CD4-positive, alpha-beta T cell treated with Interleukin-15 for 1 hour (primary cell): ENCODE data around the gene PSAP.
"Not testable (repeated sequence)": the region's sequence is repeated elsewhere in the genome, so short reads cannot be mapped to it uniquely, and the experiment has no call there.

Experiments used
- DNase-seq: peaks from one replicate; pipeline ENCODE4 v3.0.0-alpha.2; 2020

PSAP gene

GRCh38 chr10:71873582-71874211 lies 22.6 kb upstream of the PSAP start:
- DNase-seq, result no peak

- DNase-seq, result not testable (repeated sequence)
These were observed 18.6 kb upstream of the PSAP start for GRCh38 chr10:71869601-71870000.

- peak; percentile 74 for DNase-seq
These were observed 17.2 kb upstream of the PSAP start for GRCh38 chr10:71868192-71868697.

GRCh38 chr10:71865561-71866041 lies 14.6 kb upstream of the PSAP start:
- no peak for DNase-seq

GRCh38 chr10:71864911-71865361 lies 13.9 kb upstream of the PSAP start:
- peak; percentile 30 for DNase-seq

GRCh38 chr10:71863203-71863602 lies 12.2 kb upstream of the PSAP start:
- no peak for DNase-seq

- peak; percentile 82 for DNase-seq
These were observed 9.4 kb upstream of the PSAP start for GRCh38 chr10:71860243-71861029.

- peak; percentile 52 for DNase-seq
These were observed 7.2 kb upstream of the PSAP start for GRCh38 chr10:71857934-71858890.

- DNase-seq, result no peak
These were observed 5.6 kb upstream of the PSAP start for GRCh38 chr10:71856619-71857018.

GRCh38 chr10:71854031-71854430 lies 3.0 kb upstream of the PSAP start:
- DNase-seq, result no peak

- DNase-seq, result peak; percentile 57
These were observed 1.4 kb upstream of the PSAP start for GRCh38 chr10:71852355-71852937.

GRCh38 chr10:71851465-71852095 lies 529 bp upstream of the PSAP start:
- peak; percentile 29 for DNase-seq

- no peak for DNase-seq
These were observed 869 bp downstream of the PSAP start for GRCh38 chr10:71850021-71850742.

GRCh38 chr10:71849461-71849908 lies 1.6 kb downstream of the PSAP start:
- DNase-seq, result no peak

- DNase-seq, result no peak
These were observed 2.5 kb downstream of the PSAP start for GRCh38 chr10:71848325-71849275.

GRCh38 chr10:71847418-71847817 lies 3.6 kb downstream of the PSAP start:
- DNase-seq, result no peak

GRCh38 chr10:71846816-71847215 lies 4.2 kb downstream of the PSAP start:
- DNase-seq, result peak; percentile 32

- DNase-seq, result no peak
These were observed 5.3 kb downstream of the PSAP start for GRCh38 chr10:71845410-71846405.

- DNase-seq, result no peak
These were observed 6.4 kb downstream of the PSAP start for GRCh38 chr10:71844695-71845094.
